CD4-positive, CD25-positive, alpha-beta regulatory T cell (primary cell): ENCODE results near the gene PLEKHM3. TPM values are rescaled to one million over a fixed set of nuclear protein-coding genes. Genes with fewer than 3 reads are reported as not detected.
"Not testable (repeated sequence)": the region's sequence is repeated elsewhere in the genome, so short reads cannot be mapped to it uniquely, and the experiment has no call there.

Experiments used
- ATAC-seq, 2 donors: fragments of 150-1000 bp; cut with Tn5 transposase; one replicate each; pipeline ENCODE4 v1.10.0; 2021; ENCODE audit warnings: low read depth in 2 of 2, moderate number of reproducible peaks in 2 of 2, moderate library complexity in 1 of 2
- DNase-seq, 3 donors: peaks; one replicate each; pipeline versions ENCODE4 v3.0.0 to v3.0.0-alpha.2; 2012 to 2022; ENCODE audit warnings: mixed read lengths in 1 of 3
- H3K27ac ChIP-seq: one replicate; pipeline ENCODE4 v1.7.0; 2013; ENCODE audit warnings: mild to moderate bottlenecking, low read length; ENCODE audit not compliant: insufficient read depth, poor library complexity, severe bottlenecking
- H3K27me3 ChIP-seq: one replicate; pipeline ENCODE4 v1.7.0; 2013; ENCODE audit warnings: low read length; ENCODE audit not compliant: control insufficient read depth, insufficient read depth
- H3K36me3 ChIP-seq: one replicate; pipeline ENCODE4 v1.7.0; 2013; ENCODE audit warnings: mild to moderate bottlenecking, low read length, moderate library complexity; ENCODE audit not compliant: control insufficient read depth, insufficient read depth
- H3K4me1 ChIP-seq: 2 replicates; pipeline ENCODE4 v1.7.0; 2013; ENCODE audit warnings: mild to moderate bottlenecking, low read length; ENCODE audit not compliant: insufficient read depth, control insufficient read depth, poor library complexity, severe bottlenecking
- H3K4me3 ChIP-seq: one replicate; pipeline ENCODE4 v1.7.0; 2013; ENCODE audit warnings: low read depth, mild to moderate bottlenecking, low read length, moderate library complexity
- H3K9me3 ChIP-seq, 2 experiments: 1 replicate in 1 of 2; 2 replicates in 1 of 2; pipeline ENCODE4 v1.7.0; 2013; ENCODE audit warnings: low read length in 2 of 2, mild to moderate bottlenecking in 1 of 2, moderate library complexity in 1 of 2; ENCODE audit not compliant: control insufficient read depth in 2 of 2
- H3K27ac Mint-ChIP-seq, 3 donors: one replicate each; pipeline ENCODE4 v1.8.0; 2020 to 2022; ENCODE audit warnings: mild to moderate bottlenecking in 3 of 3, mixed read lengths in 3 of 3, moderate library complexity in 2 of 3
- H3K27me3 Mint-ChIP-seq: one replicate; pipeline ENCODE4 v1.8.0; 2022; ENCODE audit warnings: mild to moderate bottlenecking, mixed read lengths
- H3K36me3 Mint-ChIP-seq: one replicate; pipeline ENCODE4 v1.8.0; 2020; ENCODE audit warnings: mixed read lengths
- H3K4me1 Mint-ChIP-seq, 4 donors: one replicate each; pipeline ENCODE4 v1.8.0; 2020 to 2022; ENCODE audit warnings: mixed read lengths in 4 of 4, mild to moderate bottlenecking in 1 of 4
- H3K4me3 Mint-ChIP-seq, 4 donors: one replicate each; pipeline ENCODE4 v1.8.0; 2020 to 2022; ENCODE audit warnings: mild to moderate bottlenecking in 4 of 4, mixed read lengths in 4 of 4, moderate library complexity in 3 of 4
- H3K9me3 Mint-ChIP-seq, 7 donors: one replicate each; pipeline ENCODE4 v1.8.0; 2020 to 2022; ENCODE audit warnings: mixed read lengths in 7 of 7, mild to moderate bottlenecking in 3 of 7, moderate library complexity in 2 of 7
- polyA plus RNA-seq, 4 donors: library from polyadenylated mRNA; unstranded; fragments of 300-500 nt; fragmentation: Illumina TruSeq; gene quantifications; one replicate each; pipeline ENCODE4 v1.2.3, GENCODE V29; 2021
- total RNA-seq: library from RNA; stranded (reverse); gene quantifications from one replicate; pipeline ENCODE4 v1.2.3, GENCODE V29; 2022

PLEKHM3 gene
- total and polyA plus RNA-seq, 5 donors from 2014 or later, result 2.7 to 15.1 (median 3.4) TPM

GRCh38 chr2:207952564-207953345, 72.6 kb downstream of the PLEKHM3 start:
- H3K4me1 Mint-ChIP-seq, result peaks cover 3 to 9% (median 6%) of the 10 kb centered on the region in 4 donors
- ATAC-seq (no peak), DNase-seq (no peak)
- H3K27ac Mint-ChIP-seq, result no peak overlapping the region
- no peak overlapping the region for H3K27ac ChIP-seq
- peak overlapping the region in 1 of 4 donors; percentile 13 for H3K4me3 Mint-ChIP-seq
- no peaks in the 10 kb centered on the region for H3K9me3 Mint-ChIP-seq
- H3K27me3 Mint-ChIP-seq, result no peaks in the 10 kb centered on the region
- no peaks in the 10 kb centered on the region for H3K27me3 ChIP-seq
- peaks cover 13% of the 10 kb centered on the region for H3K36me3 Mint-ChIP-seq
- no peak overlapping the region for H3K4me3 ChIP-seq
- H3K9me3 ChIP-seq, result no peaks in the 10 kb centered on the region
- H3K4me1 ChIP-seq, result no peaks in the 10 kb centered on the region
- H3K36me3 ChIP-seq, result no peaks in the 10 kb centered on the region

DNA sequence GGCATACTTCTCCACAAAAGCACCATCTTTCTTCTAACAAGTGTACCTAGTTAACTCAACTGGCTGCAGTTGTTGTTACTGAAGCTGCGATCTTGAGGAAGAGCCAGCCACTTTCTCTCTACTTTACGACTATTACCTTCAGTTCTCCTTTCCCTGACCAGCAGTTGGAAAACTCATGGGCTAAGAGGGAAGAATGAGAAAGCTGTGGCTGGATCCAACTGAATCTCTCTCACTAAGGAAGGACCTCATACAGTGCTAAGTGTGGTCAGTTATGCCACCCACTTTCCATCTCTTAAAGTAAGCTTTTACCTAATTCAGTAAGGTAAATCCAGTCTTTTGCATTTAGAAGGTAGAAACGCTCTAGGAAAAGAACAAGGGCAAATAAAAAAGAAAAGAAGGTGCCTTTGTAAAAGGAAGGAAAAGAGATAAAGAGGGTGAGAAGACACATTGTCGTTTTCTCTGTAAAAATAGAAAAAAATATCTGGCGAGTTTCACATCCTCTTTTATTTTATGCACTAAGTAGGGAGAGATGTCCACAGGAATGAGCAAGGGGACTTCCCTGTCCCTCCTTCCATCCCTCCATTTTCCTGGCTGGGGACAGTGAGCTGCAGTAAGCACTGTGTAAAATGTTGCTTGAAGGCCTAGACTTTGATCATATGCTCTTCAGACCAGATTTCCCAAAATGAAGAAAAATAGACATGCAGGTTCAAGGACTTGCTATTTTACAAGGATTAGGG, 73.4 kb downstream of the PLEKHM3 start:
- no peaks in the 10 kb centered on the region for H3K36me3 ChIP-seq
- DNase-seq (no peak), ATAC-seq (no peak)
- H3K4me1 Mint-ChIP-seq, result peaks cover under 1 to 12% (median 4%) of the 10 kb centered on the region in 4 donors
- no peak overlapping the region for H3K4me3 Mint-ChIP-seq
- no peaks in the 10 kb centered on the region for H3K9me3 ChIP-seq
- no peaks in the 10 kb centered on the region for H3K27me3 Mint-ChIP-seq
- H3K27me3 ChIP-seq, result no peaks in the 10 kb centered on the region
- peak overlapping the region in 1 of 3 donors; percentile 67 for H3K27ac Mint-ChIP-seq
- no peaks in the 10 kb centered on the region for H3K4me1 ChIP-seq
- peaks cover 9% of the 10 kb centered on the region for H3K36me3 Mint-ChIP-seq
- H3K27ac ChIP-seq, result no peak overlapping the region
- no peak overlapping the region for H3K4me3 ChIP-seq
- H3K9me3 Mint-ChIP-seq, result no peaks in the 10 kb centered on the region

- no peaks in the 10 kb centered on the region for H3K27me3 ChIP-seq
- H3K4me3 ChIP-seq, result no peak overlapping the region
- Mint-ChIP-seq H3K36me3 (peaks cover 10% of the 10 kb centered on the region), H3K9me3 (no peaks in the 10 kb centered on the region), H3K4me3 (no peak overlapping the region), H3K27ac (no peak overlapping the region), H3K4me1 (peaks cover 0 to 12% (median 3%) of the 10 kb centered on the region in 4 donors), H3K27me3 (no peaks in the 10 kb centered on the region)
- ATAC-seq (no peak), DNase-seq (no peak)
- H3K36me3 ChIP-seq, result no peaks in the 10 kb centered on the region
- no peaks in the 10 kb centered on the region for H3K9me3 ChIP-seq
- H3K27ac ChIP-seq, result no peak overlapping the region
- H3K4me1 ChIP-seq, result no peaks in the 10 kb centered on the region
Measured at GRCh38 chr2:207950761-207951114, 74.6 kb downstream of the PLEKHM3 start.

DNA sequence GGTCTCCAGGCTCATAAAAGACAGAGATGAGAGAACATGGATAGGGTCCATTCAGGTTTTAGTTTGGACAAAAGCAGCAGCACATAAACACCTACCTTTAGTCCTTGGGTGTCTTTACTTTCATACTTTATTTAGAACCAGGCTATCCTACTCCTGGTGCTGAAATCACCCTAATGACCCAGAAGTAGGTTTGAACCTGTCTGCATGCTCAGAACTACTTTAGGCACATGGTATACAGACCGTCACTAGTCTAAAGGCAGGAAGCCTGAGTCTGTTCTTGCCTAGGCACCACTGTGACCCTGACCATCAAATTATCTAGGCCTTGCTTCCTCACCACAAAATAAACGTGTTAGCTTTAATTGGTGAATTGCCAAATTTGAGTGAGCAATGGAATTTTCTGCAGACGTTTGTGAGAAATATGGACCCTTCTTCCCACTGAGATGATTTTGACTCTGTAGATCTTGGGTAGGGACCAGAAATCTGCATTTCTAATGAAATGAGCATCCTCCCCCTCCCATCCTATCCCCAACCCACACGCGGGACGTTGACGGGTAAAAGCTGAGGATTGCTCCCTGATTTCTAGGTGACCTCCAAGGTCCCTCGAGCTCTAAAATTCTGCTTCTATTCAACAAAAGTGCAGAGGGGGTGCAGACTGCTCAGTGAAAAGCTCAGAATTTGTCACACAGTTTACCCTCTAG, 75.1 kb downstream of the PLEKHM3 start:
- no peak for ATAC-seq
- Histone ChIP-seq H3K36me3 (peaks cover 3% of the 10 kb centered on the region), H3K27me3 (no peaks in the 10 kb centered on the region), H3K27ac (no peak overlapping the region), H3K9me3 (no peaks in the 10 kb centered on the region), H3K4me1 (no peaks in the 10 kb centered on the region), H3K4me3 (no peak overlapping the region)
- H3K4me3 Mint-ChIP-seq, result no peak overlapping the region
- H3K27ac Mint-ChIP-seq, result no peak overlapping the region
- no peaks in the 10 kb centered on the region for H3K9me3 Mint-ChIP-seq
- H3K36me3 Mint-ChIP-seq, result peaks cover 14% of the 10 kb centered on the region
- H3K27me3 Mint-ChIP-seq, result no peaks in the 10 kb centered on the region
- DNase-seq, result no peak
- peaks cover 0 to 12% (median 1%) of the 10 kb centered on the region in 4 donors for H3K4me1 Mint-ChIP-seq

DNA sequence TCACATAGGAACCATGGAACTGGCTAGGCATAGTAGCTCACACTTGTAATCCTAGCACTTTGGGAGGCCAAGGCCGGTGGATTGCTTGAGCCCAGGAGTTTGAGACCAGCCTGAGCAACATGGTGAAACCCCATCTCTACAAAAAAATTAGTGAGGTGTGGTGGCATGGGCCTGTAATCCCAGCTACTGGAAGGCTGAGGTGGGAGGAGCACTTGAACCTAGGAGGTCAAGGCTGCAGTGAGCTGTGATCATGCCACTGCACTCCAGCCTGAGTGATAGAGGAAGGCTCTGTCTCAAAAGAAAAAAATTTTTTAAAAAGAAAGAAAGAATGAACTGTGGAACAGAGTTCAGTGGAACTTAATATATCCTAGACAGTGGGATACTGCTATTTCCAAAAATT, 76.1 kb downstream of the PLEKHM3 start:
- not testable (repeated sequence) for ATAC-seq, H3K27me3 ChIP-seq, H3K4me3 ChIP-seq, DNase-seq, H3K4me1 ChIP-seq, H3K9me3 ChIP-seq, H3K27ac ChIP-seq, H3K4me3 Mint-ChIP-seq, H3K27ac Mint-ChIP-seq, H3K27me3 Mint-ChIP-seq, H3K9me3 Mint-ChIP-seq
- peaks cover 10% of the 10 kb centered on the region for H3K36me3 ChIP-seq
- H3K36me3 Mint-ChIP-seq, result peaks cover 23% of the 10 kb centered on the region
- H3K4me1 Mint-ChIP-seq, result peaks cover 0 to 12% (median 1%) of the 10 kb centered on the region in 4 donors

GRCh38 chr2:207944979-207945600, 80.2 kb downstream of the PLEKHM3 start:
- DNase-seq, result no peak
- H3K36me3 Mint-ChIP-seq, result peaks cover 34% of the 10 kb centered on the region
- Histone ChIP-seq H3K27me3 (no peaks in the 10 kb centered on the region), H3K4me3 (no peak overlapping the region), H3K4me1 (no peaks in the 10 kb centered on the region), H3K9me3 (no peaks in the 10 kb centered on the region), H3K36me3 (peaks cover 13% of the 10 kb centered on the region), H3K27ac (no peak overlapping the region)
- no peaks in the 10 kb centered on the region for H3K9me3 Mint-ChIP-seq
- H3K27me3 Mint-ChIP-seq, result no peaks in the 10 kb centered on the region
- no peak overlapping the region for H3K4me3 Mint-ChIP-seq
- peaks cover 0 to 5% (median 1%) of the 10 kb centered on the region in 4 donors for H3K4me1 Mint-ChIP-seq
- no peak overlapping the region for H3K27ac Mint-ChIP-seq
- ATAC-seq, result no peak

DNA sequence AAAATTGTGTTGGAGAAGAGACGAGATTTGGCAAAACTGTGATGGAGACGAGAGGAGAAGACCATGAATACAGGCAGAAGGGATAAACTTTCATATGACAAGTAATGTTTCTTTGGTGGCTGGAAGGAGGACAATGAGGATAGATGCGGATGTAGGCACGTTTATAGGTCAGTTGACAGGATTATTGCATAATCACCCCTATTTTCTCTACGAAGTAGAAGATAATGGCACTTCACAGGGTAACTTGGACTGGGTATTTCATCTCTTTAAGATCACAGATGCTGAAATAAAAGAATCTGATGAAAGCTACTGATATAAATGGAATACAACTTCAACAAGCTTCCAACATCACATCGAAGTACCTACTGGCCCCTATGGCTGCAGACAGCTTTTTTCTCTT, 81.0 kb downstream of the PLEKHM3 start:
- Mint-ChIP-seq H3K4me1 (peaks cover 0 to 6% (median 3%) of the 10 kb centered on the region in 4 donors), H3K9me3 (no peaks in the 10 kb centered on the region), H3K27me3 (no peaks in the 10 kb centered on the region), H3K36me3 (peaks cover 39% of the 10 kb centered on the region), H3K4me3 (no peak overlapping the region), H3K27ac (no peak overlapping the region)
- Histone ChIP-seq H3K27ac (no peak overlapping the region), H3K9me3 (no peaks in the 10 kb centered on the region), H3K4me1 (no peaks in the 10 kb centered on the region), H3K4me3 (no peak overlapping the region), H3K36me3 (peaks cover 13% of the 10 kb centered on the region), H3K27me3 (no peaks in the 10 kb centered on the region)
- DNase-seq, result no peak
- no peak for ATAC-seq
